Body of pancreas (tissue), 4 donors: Measurements from ENCODE around the gene NAPA.

Source experiments
- POLR2A ChIP-seq, 3 donors: fragments of 450-650 bp; IDR thresholded peaks; one replicate each; pipeline ENCODE4 v1.6.1; 2016; ENCODE audit warnings: antibody characterized with exemption in 3 of 3, mild to moderate bottlenecking in 2 of 3
- TF ChIP-seq, protein P1 (sequence below), 7 experiments: fragments of 450-650 bp in 4 of 7; fragments of 200-600 bp in 3 of 7; sonication (generic) in 3 of 7; IDR thresholded peaks; one replicate each; pipeline ENCODE4 v1.5.1; 2016 to 2019; ENCODE audit warnings: antibody characterized with exemption in 7 of 7

DNA sequence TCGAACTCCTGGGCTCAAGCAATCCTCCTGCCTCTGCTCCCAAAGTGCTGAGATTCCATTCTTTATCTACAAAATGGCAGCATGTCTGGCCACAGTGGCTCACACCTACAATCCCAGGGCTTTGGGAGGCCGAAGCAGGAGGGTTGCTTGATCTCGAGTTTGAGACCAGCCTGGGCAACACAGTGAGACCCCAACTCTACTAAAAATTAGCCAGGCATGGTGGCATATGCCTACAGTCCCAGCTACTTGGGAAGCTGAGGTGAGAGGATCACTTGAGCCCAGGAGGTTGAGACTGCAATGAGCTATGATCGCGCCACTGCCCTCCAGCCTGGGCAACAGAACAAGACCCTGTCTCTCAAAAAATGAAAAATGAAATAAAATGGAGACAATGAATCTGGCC is 6.1 kb downstream of the NAPA start:
- TF ChIP-seq POLR2A (IDR thresholded peaks at IDR 0.05), result no peak
- TF ChIP-seq, protein P1, sequence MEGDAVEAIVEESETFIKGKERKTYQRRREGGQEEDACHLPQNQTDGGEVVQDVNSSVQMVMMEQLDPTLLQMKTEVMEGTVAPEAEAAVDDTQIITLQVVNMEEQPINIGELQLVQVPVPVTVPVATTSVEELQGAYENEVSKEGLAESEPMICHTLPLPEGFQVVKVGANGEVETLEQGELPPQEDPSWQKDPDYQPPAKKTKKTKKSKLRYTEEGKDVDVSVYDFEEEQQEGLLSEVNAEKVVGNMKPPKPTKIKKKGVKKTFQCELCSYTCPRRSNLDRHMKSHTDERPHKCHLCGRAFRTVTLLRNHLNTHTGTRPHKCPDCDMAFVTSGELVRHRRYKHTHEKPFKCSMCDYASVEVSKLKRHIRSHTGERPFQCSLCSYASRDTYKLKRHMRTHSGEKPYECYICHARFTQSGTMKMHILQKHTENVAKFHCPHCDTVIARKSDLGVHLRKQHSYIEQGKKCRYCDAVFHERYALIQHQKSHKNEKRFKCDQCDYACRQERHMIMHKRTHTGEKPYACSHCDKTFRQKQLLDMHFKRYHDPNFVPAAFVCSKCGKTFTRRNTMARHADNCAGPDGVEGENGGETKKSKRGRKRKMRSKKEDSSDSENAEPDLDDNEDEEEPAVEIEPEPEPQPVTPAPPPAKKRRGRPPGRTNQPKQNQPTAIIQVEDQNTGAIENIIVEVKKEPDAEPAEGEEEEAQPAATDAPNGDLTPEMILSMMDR (IDR thresholded peaks at IDR 0.05), result no peak
